Trophoblast cell (in vitro differentiated cells and primary cell): ENCODE data around the gene MYCL.

Source experiments
- DNase-seq, 2 donors: peaks; one replicate each; pipeline ENCODE4 v3.0.0-alpha.2; 2016
- H2AFZ ChIP-seq: 2 replicates; pipeline ENCODE4 v1.6.1; 2013; ENCODE audit warnings: low read length, moderate library complexity, mild to moderate bottlenecking; ENCODE audit not compliant: insufficient read depth, poor library complexity
- H2AK5ac ChIP-seq: 2 replicates; pipeline ENCODE4 v1.6.1; 2013; ENCODE audit warnings: mild to moderate bottlenecking, low read length
- H2BK120ac ChIP-seq: 2 replicates; pipeline ENCODE4 v1.6.1; 2013; ENCODE audit warnings: low read length, mild to moderate bottlenecking, moderate library complexity; ENCODE audit not compliant: insufficient read depth, poor library complexity
- H2BK12ac ChIP-seq: 2 replicates; pipeline ENCODE4 v1.6.1; 2013; ENCODE audit warnings: mild to moderate bottlenecking, low read length, moderate library complexity
- H2BK5ac ChIP-seq: 2 replicates; pipeline ENCODE4 v1.6.1; 2013; ENCODE audit warnings: low read length, low read depth, moderate library complexity, mild to moderate bottlenecking; ENCODE audit not compliant: poor library complexity
- H3K14ac ChIP-seq: 2 replicates; pipeline ENCODE4 v1.6.1; 2013; ENCODE audit warnings: mild to moderate bottlenecking, low read length
- H3K18ac ChIP-seq: 2 replicates; pipeline ENCODE4 v1.6.1; 2013; ENCODE audit warnings: mild to moderate bottlenecking, low read length
- H3K23ac ChIP-seq: 2 replicates; pipeline ENCODE4 v1.6.1; 2013; ENCODE audit warnings: low read length
- H3K27ac ChIP-seq: 2 replicates; pipeline ENCODE4 v1.5.1; 2013; ENCODE audit warnings: low read depth, mild to moderate bottlenecking, inconsistent platforms, low read length, moderate library complexity
- H3K27me3 ChIP-seq: 2 replicates; pipeline ENCODE4 v1.6.1; 2013; ENCODE audit warnings: inconsistent platforms, mild to moderate bottlenecking, low read length, moderate library complexity; ENCODE audit not compliant: insufficient read depth
- H3K36me3 ChIP-seq, 2 experiments: 1 replicate in 1 of 2; 2 replicates in 1 of 2; pipeline ENCODE4 v1.6.1; 2013; ENCODE audit warnings: low read length in 2 of 2, mild to moderate bottlenecking in 2 of 2, moderate library complexity in 1 of 2; ENCODE audit not compliant: insufficient read depth in 2 of 2, control insufficient read depth in 1 of 2
- H3K4ac ChIP-seq: 2 replicates; pipeline ENCODE4 v1.6.1; 2013; ENCODE audit warnings: low read depth, mild to moderate bottlenecking, low read length, moderate library complexity
- H3K4me1 ChIP-seq, 2 experiments: 1 replicate in 1 of 2; 2 replicates in 1 of 2; pipeline ENCODE4 v1.6.1; 2013; ENCODE audit warnings: low read length in 2 of 2, mild to moderate bottlenecking in 2 of 2, moderate library complexity in 1 of 2; ENCODE audit not compliant: insufficient read depth in 2 of 2, control insufficient read depth in 1 of 2
- H3K4me2 ChIP-seq: 2 replicates; pipeline ENCODE4 v1.6.1; 2013; ENCODE audit warnings: inconsistent platforms, mild to moderate bottlenecking, low read length, moderate library complexity
- H3K4me3 ChIP-seq: 2 replicates; pipeline ENCODE4 v1.5.1; 2013; ENCODE audit warnings: mild to moderate bottlenecking, low read depth, low read length, inconsistent platforms
- H3K79me1 ChIP-seq: one replicate; pipeline ENCODE4 v1.6.1; 2013; ENCODE audit warnings: low read length
- H3K79me2 ChIP-seq: 2 replicates; pipeline ENCODE4 v1.6.1; 2013; ENCODE audit warnings: low read length, mild to moderate bottlenecking; ENCODE audit not compliant: control insufficient read depth, insufficient read depth, poor library complexity
- H3K9ac ChIP-seq: 2 replicates; pipeline ENCODE4 v1.6.1; 2013; ENCODE audit warnings: mild to moderate bottlenecking, low read length
- H3K9me3 ChIP-seq: 2 replicates; pipeline ENCODE4 v1.6.1; 2013; ENCODE audit warnings: low read depth, mild to moderate bottlenecking, control low read depth, inconsistent platforms, low read length; ENCODE audit not compliant: insufficient read depth
- H4K12ac ChIP-seq: 2 replicates; pipeline ENCODE4 v1.6.1; 2013; ENCODE audit warnings: low read depth, mild to moderate bottlenecking, low read length, moderate library complexity
- H4K8ac ChIP-seq: 2 replicates; pipeline ENCODE4 v1.6.1; 2013; ENCODE audit warnings: low read depth, mild to moderate bottlenecking, low read length, moderate library complexity
- H4K91ac ChIP-seq: one replicate; pipeline ENCODE4 v1.6.1; 2013; ENCODE audit warnings: low read depth, mild to moderate bottlenecking, low read length, moderate library complexity
- WGBS: extraction: QIAGEN DNeasy Blood & Tissue Kit; methylation state at CpG from one replicate; pipeline ENCODE4 v1.1.7; 2013; ENCODE audit warnings: missing lambda C conversion rate; ENCODE audit not compliant: insufficient read length, insufficient coverage; ENCODE audit errors: extremely low coverage; 5-methylcytosine and 5-hydroxymethylcytosine counted together

The MYCL gene

GRCh38 chr1:39905172-39905571, 3.5 kb upstream of the MYCL start:
- Histone ChIP-seq H3K14ac (no peak overlapping the region), H3K4ac (no peak overlapping the region), H3K27me3 (peaks cover 9% of the 10 kb centered on the region), H4K8ac (no peak overlapping the region), H3K18ac (no peak overlapping the region), H3K9ac (no peak overlapping the region), H3K9me3 (no peaks in the 10 kb centered on the region), H3K79me1 (peaks cover 6% of the 10 kb centered on the region), H2BK12ac (no peak overlapping the region), H2BK120ac (no peak overlapping the region), H2AK5ac (no peak overlapping the region), H3K36me3 (no peaks in the 10 kb centered on the region), H3K23ac (no peak overlapping the region), H2AFZ (no peak overlapping the region), H3K4me1 (peaks cover 8% of the 10 kb centered on the region in 2 experiments), H3K4me3 (no peak overlapping the region), H2BK5ac (no peak overlapping the region), H3K27ac (no peak overlapping the region), H4K91ac (no peak overlapping the region), H3K4me2 (no peak overlapping the region), H3K79me2 (no peaks in the 10 kb centered on the region), H4K12ac (no peak overlapping the region)
- no CpG with 5 or more reads among the region's 4 CpGs for WGBS
- DNase-seq, result no peak

- H3K14ac ChIP-seq, result no peak overlapping the region
- no peaks in the 10 kb centered on the region for H3K9me3 ChIP-seq
- H2BK120ac ChIP-seq, result no peak overlapping the region
- H2AFZ ChIP-seq, result peak overlapping the region; percentile 95
- peak overlapping the region; percentile 84 for H3K4me3 ChIP-seq
- no peak overlapping the region for H3K27ac ChIP-seq
- peaks cover 9% of the 10 kb centered on the region for H3K27me3 ChIP-seq
- H3K9ac ChIP-seq, result no peak overlapping the region
- peak overlapping the region; percentile 100 for H3K4me2 ChIP-seq
- no peak for DNase-seq
- H3K79me1 ChIP-seq, result peaks cover 9% of the 10 kb centered on the region
- no peaks in the 10 kb centered on the region for H3K79me2 ChIP-seq
- peaks cover 8 to 13% of the 10 kb centered on the region in 2 experiments for H3K4me1 ChIP-seq
- no peak overlapping the region for H3K18ac ChIP-seq
- H3K23ac ChIP-seq, result no peak overlapping the region
- no peak overlapping the region for H4K8ac ChIP-seq
- no peaks in the 10 kb centered on the region for H3K36me3 ChIP-seq
- H4K91ac ChIP-seq, result no peak overlapping the region
- no peak overlapping the region for H4K12ac ChIP-seq
- no peak overlapping the region for H3K4ac ChIP-seq
- no peak overlapping the region for H2BK12ac ChIP-seq
- WGBS, result no CpG with 5 or more reads among the region's 13 CpGs
- H2BK5ac ChIP-seq, result no peak overlapping the region
- H2AK5ac ChIP-seq, result no peak overlapping the region
Observed at GRCh38 chr1:39902460-39902807, 717 bp upstream of the MYCL start.

GRCh38 chr1:39901464-39901713, 328 bp downstream of the MYCL start:
- Histone ChIP-seq H4K8ac (peak overlapping the region; percentile 61), H3K79me1 (peaks cover 9% of the 10 kb centered on the region), H3K36me3 (no peaks in the 10 kb centered on the region), H3K14ac (peak overlapping the region; percentile 64), H3K9ac (peak overlapping the region; percentile 72), H2BK120ac (peak overlapping the region; percentile 60), H3K4me2 (peak overlapping the region; percentile 100), H3K79me2 (no peaks in the 10 kb centered on the region), H3K27me3 (peaks cover 9% of the 10 kb centered on the region), H3K4me1 (peaks cover 8 to 13% of the 10 kb centered on the region in 2 experiments), H3K18ac (peak overlapping the region; percentile 4), H4K12ac (no peak overlapping the region), H3K4me3 (peak overlapping the region; percentile 84), H2BK12ac (no peak overlapping the region), H3K27ac (no peak overlapping the region), H2AK5ac (no peak overlapping the region), H3K23ac (no peak overlapping the region), H2AFZ (peak overlapping the region; percentile 95), H3K9me3 (no peaks in the 10 kb centered on the region), H4K91ac (no peak overlapping the region), H3K4ac (peak overlapping the region; percentile 20), H2BK5ac (no peak overlapping the region)
- WGBS, result no CpG with 5 or more reads among the region's 28 CpGs
- peak in 1 of 2 donors; percentile 51 for DNase-seq

- WGBS, result no CpG with 5 or more reads among the region's 64 CpGs
- Histone ChIP-seq H3K23ac (no peak overlapping the region), H3K4ac (peak overlapping the region; percentile 20), H3K14ac (peak overlapping the region; percentile 64), H3K79me2 (no peaks in the 10 kb centered on the region), H4K8ac (peak overlapping the region; percentile 61), H4K12ac (no peak overlapping the region), H3K9me3 (no peaks in the 10 kb centered on the region), H4K91ac (no peak overlapping the region), H2BK120ac (peak overlapping the region; percentile 60), H3K4me2 (peak overlapping the region; percentile 100), H3K27me3 (peaks cover 9% of the 10 kb centered on the region), H3K4me1 (peaks cover 12 to 13% of the 10 kb centered on the region in 2 experiments), H2AK5ac (no peak overlapping the region), H3K18ac (peak overlapping the region; percentile 19), H3K9ac (peak overlapping the region; percentile 72), H3K79me1 (peaks cover 9% of the 10 kb centered on the region), H3K4me3 (peak overlapping the region; percentile 84), H3K36me3 (no peaks in the 10 kb centered on the region), H2AFZ (peak overlapping the region; percentile 95), H3K27ac (no peak overlapping the region), H2BK5ac (no peak overlapping the region), H2BK12ac (no peak overlapping the region)
- no peak for DNase-seq
Observed at GRCh38 chr1:39900662-39901463, 854 bp downstream of the MYCL start.
